Erythroblast (primary cell): ENCODE measurements around the gene ASXL1.
A peak's percentile ranks its signal among the peaks of the same experiment; 100 is the strongest.
"Not testable (repeated sequence)": the region's sequence is repeated elsewhere in the genome, so short reads cannot be mapped to it uniquely, and the experiment has no call there.

Source experiments
- DNase-seq, 2 experiments: peaks; one replicate each; lab custom pipeline; 2025; lab: John Stamatoyannopoulos, UW
- GATA1 ChIP-seq: IDR thresholded peaks from 2 replicates; pipeline ENCODE4 v1.6.1; 2011; ENCODE audit warnings: low read depth, mild to moderate bottlenecking, control low read depth, low read length, moderate library complexity
- POLR2A ChIP-seq: IDR thresholded peaks from 2 replicates; pipeline ENCODE4 v1.6.1; 2011; ENCODE audit warnings: mild to moderate bottlenecking, low read length

ASXL1 gene

GRCh38 chr20:32387252-32387651 lies 29.1 kb downstream of the ASXL1 start:
- DNase-seq: no peak
- TF ChIP-seq GATA1: no peak
- TF ChIP-seq POLR2A: no peak

- DNase-seq: no peak
- TF ChIP-seq POLR2A: no peak
- no peak for TF ChIP-seq GATA1
Observed at GRCh38 chr20:32391003-32391402, 32.9 kb downstream of the ASXL1 start.

- no peak for DNase-seq
- no peak for TF ChIP-seq POLR2A
- no peak for TF ChIP-seq GATA1
Observed at GRCh38 chr20:32395066-32395465, 36.9 kb downstream of the ASXL1 start.

GRCh38 chr20:32396646-32397160 lies 38.6 kb downstream of the ASXL1 start:
- no peak for TF ChIP-seq GATA1
- no peak for TF ChIP-seq POLR2A
- DNase-seq: peak in 1 of 2 experiments; percentile 36

GRCh38 chr20:32397567-32398084 lies 39.5 kb downstream of the ASXL1 start:
- DNase-seq: peak; percentile 91
- TF ChIP-seq GATA1: no peak
- peak; percentile 56 for TF ChIP-seq POLR2A

- TF ChIP-seq GATA1: no peak
- no peak for TF ChIP-seq POLR2A
- no peak for DNase-seq
Observed at GRCh38 chr20:32400476-32400875, 42.3 kb downstream of the ASXL1 start.

- DNase-seq: peak; percentile 73 to 85
- TF ChIP-seq POLR2A: peak; percentile 37
- TF ChIP-seq GATA1: no peak
Observed at GRCh38 chr20:32404017-32404416, 45.9 kb downstream of the ASXL1 start.

GRCh38 chr20:32406701-32407100 lies 48.6 kb downstream of the ASXL1 start:
- no peak for TF ChIP-seq POLR2A
- no peak for TF ChIP-seq GATA1
- DNase-seq: no peak

- DNase-seq: not testable (repeated sequence)
Observed at GRCh38 chr20:32407131-32407750, 49.1 kb downstream of the ASXL1 start.

- DNase-seq: no peak
- TF ChIP-seq GATA1: no peak
- no peak for TF ChIP-seq POLR2A
Observed at GRCh38 chr20:32411955-32412706, 54.0 kb downstream of the ASXL1 start.

GRCh38 chr20:32415494-32415893 lies 57.4 kb downstream of the ASXL1 start:
- DNase-seq: no peak
- no peak for TF ChIP-seq POLR2A
- no peak for TF ChIP-seq GATA1

- DNase-seq: no peak
- no peak for TF ChIP-seq POLR2A
- no peak for TF ChIP-seq GATA1
Observed at GRCh38 chr20:32416206-32416605, 58.1 kb downstream of the ASXL1 start.

GRCh38 chr20:32418376-32418775 lies 60.2 kb downstream of the ASXL1 start:
- no peak for DNase-seq
- no peak for TF ChIP-seq POLR2A
- TF ChIP-seq GATA1: no peak

GRCh38 chr20:32421290-32421689 lies 63.2 kb downstream of the ASXL1 start:
- DNase-seq: no peak
- TF ChIP-seq GATA1: no peak
- no peak for TF ChIP-seq POLR2A

- DNase-seq: no peak
- TF ChIP-seq GATA1 (no peak), POLR2A (no peak)
Observed at GRCh38 chr20:32427996-32428395, 69.9 kb downstream of the ASXL1 start.
